GM23338 (cell line): ENCODE measurements around the gene EFHD2. TPM values are rescaled to one million over a fixed set of nuclear protein-coding genes. Genes with fewer than 3 reads are reported as not detected.

Experiments used
- ATAC-seq: fragments of 200-7000 bp; cut with Tn5 transposase; 3 replicates; pipeline ENCODE4 v1.9.1; 2020
- DNase-seq: peaks from one replicate; pipeline ENCODE4 v3.0.0-alpha.2; 2015; ENCODE audit warnings: low spot score
- H2AFZ ChIP-seq: fragments of 200-600 bp; sonication (generic); 2 replicates; pipeline ENCODE4 v1.8.0; 2016; ENCODE audit warnings: antibody characterized with exemption, mild to moderate bottlenecking, moderate library complexity
- H3F3A ChIP-seq: fragments of 200-600 bp; sonication (generic); replicated peaks from 2 replicates; pipeline ENCODE4 v1.8.0; 2017; ENCODE audit warnings: antibody characterized with exemption, mixed run types, low read depth
- H3K27ac ChIP-seq: fragments of 200-600 bp; sonication (generic); 2 replicates; pipeline ENCODE4 v1.6.1; 2016; ENCODE audit warnings: low read depth
- H3K27me3 ChIP-seq: fragments of 200-600 bp; sonication (generic); 2 replicates; pipeline ENCODE4 v1.8.0; 2016; ENCODE audit warnings: mild to moderate bottlenecking, mixed run types, moderate library complexity; ENCODE audit not compliant: insufficient read depth
- H3K36me3 ChIP-seq: fragments of 200-600 bp; sonication (generic); 2 replicates; pipeline ENCODE4 v1.8.0; 2016; ENCODE audit warnings: mild to moderate bottlenecking; ENCODE audit not compliant: insufficient read depth
- H3K4me1 ChIP-seq: fragments of 200-600 bp; sonication (generic); 2 replicates; pipeline ENCODE4 v1.8.0; 2016; ENCODE audit warnings: mild to moderate bottlenecking, moderate library complexity; ENCODE audit not compliant: insufficient read depth
- H3K4me2 ChIP-seq: fragments of 200-600 bp; sonication (generic); 2 replicates; pipeline ENCODE4 v1.7.1; 2017; ENCODE audit warnings: mixed run types
- H3K4me3 ChIP-seq: fragments of 200-600 bp; sonication (generic); 2 replicates; pipeline ENCODE4 v1.6.1; 2016; ENCODE audit warnings: mixed run types
- H3K79me2 ChIP-seq: fragments of 200-600 bp; sonication (generic); replicated peaks from 2 replicates; pipeline ENCODE4 v1.8.0; 2017; ENCODE audit warnings: mild to moderate bottlenecking; ENCODE audit not compliant: insufficient read depth
- H3K9me2 ChIP-seq: fragments of 200-600 bp; sonication (generic); 2 replicates; pipeline ENCODE4 v1.8.0; 2017; ENCODE audit not compliant: insufficient read depth
- H4K20me1 ChIP-seq: fragments of 200-600 bp; sonication (generic); replicated peaks from 2 replicates; pipeline ENCODE4 v1.8.0; 2017; ENCODE audit warnings: mild to moderate bottlenecking; ENCODE audit not compliant: insufficient read depth
- H3K27ac Mint-ChIP-seq: 2 replicates; pipeline ENCODE4 v1.8.0; 2020; ENCODE audit warnings: inconsistent platforms, mild to moderate bottlenecking, moderate library complexity, mixed read lengths
- H3K27me3 Mint-ChIP-seq: 3 replicates; pipeline ENCODE4 v1.8.0; 2022; ENCODE audit warnings: low read depth, mild to moderate bottlenecking, moderate library complexity, mixed read lengths, inconsistent platforms; ENCODE audit not compliant: insufficient read depth, poor library complexity
- H3K36me3 Mint-ChIP-seq: 3 replicates; pipeline ENCODE4 v1.8.0; 2021; ENCODE audit warnings: low read depth, mild to moderate bottlenecking, inconsistent platforms, moderate library complexity, mixed read lengths
- H3K4me1 Mint-ChIP-seq: 3 replicates; pipeline ENCODE4 v1.8.0; 2020; ENCODE audit warnings: mild to moderate bottlenecking, inconsistent platforms, mixed read lengths
- H3K4me3 Mint-ChIP-seq: 3 replicates; pipeline ENCODE4 v1.8.0; 2021; ENCODE audit warnings: moderate library complexity, mild to moderate bottlenecking, inconsistent platforms, mixed read lengths
- H3K9me3 Mint-ChIP-seq: 3 replicates; pipeline ENCODE4 v1.8.0; 2020; ENCODE audit warnings: moderate library complexity, mild to moderate bottlenecking, inconsistent platforms, mixed read lengths
- POLR2AphosphoS5 ChIP-seq: IDR thresholded peaks from 2 replicates; pipeline ENCODE4 v1.6.1; 2016; ENCODE audit warnings: antibody characterized with exemption, low read depth
- polyA plus RNA-seq: library from polyadenylated mRNA; unstranded; fragments of >200 nt; fragmentation: Nextera tagmentation; extraction: Ambion mirVana; gene quantifications from 2 replicates; pipeline ENCODE4 v1.2.1, GENCODE V29; 2016
- total RNA-seq: library from RNA; depleted of rRNA; stranded (reverse); fragments of >200 nt; shearing (Covaris generic); gene quantifications from 2 replicates; pipeline ENCODE4 v1.2.3, GENCODE V29; 2014; rRNA removed

Gene EFHD2
- total and polyA plus RNA-seq, 2 experiments from 2014 or later, result 22.8 to 23.7 TPM

- H3K79me2 ChIP-seq, result no peaks in the 10 kb centered on the region
- no peak for ATAC-seq
- no peaks in the 10 kb centered on the region for H3K9me2 ChIP-seq
- H3K4me1 ChIP-seq, result no peaks in the 10 kb centered on the region
- no peaks in the 10 kb centered on the region for H3K9me3 Mint-ChIP-seq
- no peak for DNase-seq
- H3K27me3 ChIP-seq, result no peaks in the 10 kb centered on the region
- peaks cover 1% of the 10 kb centered on the region for H3K27me3 Mint-ChIP-seq
- H3K4me3 ChIP-seq, result no peak overlapping the region
- no peak for TF ChIP-seq POLR2AphosphoS5
- no peaks in the 10 kb centered on the region for H3K36me3 ChIP-seq
- no peaks in the 10 kb centered on the region; the same call in 1 of the 2 replicates for H4K20me1 ChIP-seq
- no peak overlapping the region for H3K27ac Mint-ChIP-seq
- H3F3A ChIP-seq, result no peaks in the 10 kb centered on the region
- H3K27ac ChIP-seq, result no peak overlapping the region
- H3K4me2 ChIP-seq, result no peak overlapping the region
- no peaks in the 10 kb centered on the region; the same call in 2 of the 3 replicates for H3K4me1 Mint-ChIP-seq
- H3K4me3 Mint-ChIP-seq, result no peak overlapping the region
- no peak overlapping the region for H2AFZ ChIP-seq
- no peaks in the 10 kb centered on the region for H3K36me3 Mint-ChIP-seq
Observed at GRCh38 chr1:15477646-15478212, 68.0 kb downstream of the EFHD2 start.

Other genes with a start within 250 kb of the EFHD2 start
- gene FHAD1, start 162.7 kb upstream of the EFHD2 start, total RNA-seq, result 1.9 and 3.3 TPM in 2 replicates
- gene FHAD1, start 162.7 kb upstream of the EFHD2 start, polyA plus RNA-seq, result 1.8 and 2.5 TPM in 2 replicates
- gene CTRC, start 28.6 kb downstream of the EFHD2 start, total RNA-seq, result 0.24 TPM in 1 of 2 replicates, not detected in the other
- gene CTRC, start 28.6 kb downstream of the EFHD2 start, polyA plus RNA-seq, result not detected in 2 replicates
- gene CELA2A, start 46.8 kb downstream of the EFHD2 start, total RNA-seq, result not detected in 2 replicates
- gene CELA2A, start 46.8 kb downstream of the EFHD2 start, polyA plus RNA-seq, result not detected in 2 replicates
- gene CELA2B, start 66.2 kb downstream of the EFHD2 start, total RNA-seq, result not detected in 2 replicates
- not detected in 2 replicates for gene CELA2B, start 66.2 kb downstream of the EFHD2 start, polyA plus RNA-seq
- gene CASP9, start 114.3 kb downstream of the EFHD2 start, total RNA-seq, result 25.0 and 26.1 TPM in 2 replicates
- gene CASP9, start 114.3 kb downstream of the EFHD2 start, polyA plus RNA-seq, result 7.7 and 9.2 TPM in 2 replicates
- gene DNAJC16, start 117.0 kb downstream of the EFHD2 start, total RNA-seq, result 18.0 and 20.9 TPM in 2 replicates
- 6.3 and 7.2 TPM in 2 replicates for gene DNAJC16, start 117.0 kb downstream of the EFHD2 start, polyA plus RNA-seq
- gene AGMAT, start 175.2 kb downstream of the EFHD2 start, total RNA-seq, result 3.8 and 7.4 TPM in 2 replicates
- gene AGMAT, start 175.2 kb downstream of the EFHD2 start, polyA plus RNA-seq, result 1.8 and 2.3 TPM in 2 replicates
- 34.8 and 43.3 TPM in 2 replicates for gene DDI2, start 207.6 kb downstream of the EFHD2 start, total RNA-seq
- gene DDI2, start 207.6 kb downstream of the EFHD2 start, polyA plus RNA-seq, result 6.7 and 8.0 TPM in 2 replicates